GM12874 (cell line): ENCODE results near the gene SNX21.

Experiments
- CTCF ChIP-seq: IDR thresholded peaks from 2 replicates; pipeline ENCODE4 v1.5.1; 2011; ENCODE audit warnings: low read depth, mild to moderate bottlenecking, control low read depth, low read length, moderate library complexity; ENCODE audit not compliant: insufficient read depth

The SNX21 gene

GRCh38 chr20:45833030-45833882 is at the start of gene SNX21:
TSS of gene SNX21 (plus strand) at chr20:45833799. CDS start at chr20:45833920, 121 bp downstream.
- no peak for TF ChIP-seq CTCF

DNA sequence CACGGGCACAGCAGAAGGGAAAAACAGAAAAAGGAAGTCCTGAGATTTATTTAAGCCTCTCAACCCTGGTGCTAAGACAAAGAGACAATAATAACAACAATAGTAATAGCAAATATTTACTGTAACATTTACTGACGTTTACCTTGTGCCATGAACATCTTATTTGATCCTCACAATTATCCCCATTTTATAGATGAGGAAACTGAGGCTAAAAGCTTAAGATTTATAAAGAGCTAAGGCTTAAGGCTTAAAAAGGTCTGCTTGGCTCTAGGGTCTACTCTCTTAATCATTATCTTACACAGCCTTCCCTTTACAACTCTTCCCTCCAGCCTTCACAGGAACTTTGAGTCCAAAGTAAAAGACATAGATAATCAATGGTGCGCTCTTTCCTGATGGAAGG is 45.2 kb upstream of the SNX21 start:
- no peak for TF ChIP-seq CTCF

GRCh38 chr20:45792317-45793118 is 41.1 kb upstream of the SNX21 start:
- no peak for TF ChIP-seq CTCF

DNA sequence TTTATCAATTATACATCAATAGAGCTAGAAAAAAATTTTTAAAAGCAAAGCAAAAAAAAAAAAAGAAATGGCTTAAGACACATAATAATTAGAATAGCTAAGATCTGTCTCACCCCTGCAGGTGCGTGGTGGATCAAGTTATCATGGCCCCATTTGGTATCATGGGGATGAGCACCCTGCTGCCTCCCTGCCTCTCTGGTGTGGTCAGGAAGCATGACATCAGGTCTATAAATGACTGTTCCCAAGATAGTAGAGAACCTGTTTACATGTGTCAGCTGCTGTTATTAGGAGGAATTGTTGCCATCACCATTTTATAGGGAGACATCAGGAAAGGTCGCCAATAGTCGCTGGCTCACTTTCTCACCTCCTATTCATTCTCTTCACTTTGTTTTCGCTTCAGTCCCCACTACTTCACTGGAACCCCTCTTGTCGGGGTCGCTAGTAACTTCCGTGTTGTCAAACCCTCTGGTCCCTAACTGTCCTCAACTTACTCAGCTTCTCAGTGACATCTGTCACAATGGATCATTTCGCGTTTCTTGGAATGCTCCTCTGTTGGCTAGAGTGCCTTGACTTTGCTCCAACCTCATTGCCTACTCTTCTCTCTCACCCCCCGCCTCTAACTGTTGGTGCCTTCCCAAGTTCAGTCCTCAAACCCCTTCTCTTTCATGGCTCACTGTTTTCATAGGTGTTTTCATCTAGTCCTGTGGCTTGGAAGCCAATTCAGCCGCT is 37.1 kb upstream of the SNX21 start:
- TF ChIP-seq CTCF, result no peak

- peak; percentile 82 for TF ChIP-seq CTCF
Observed at GRCh38 chr20:45798935-45799642, 34.5 kb upstream of the SNX21 start.

GRCh38 chr20:45801851-45802250 is 31.7 kb upstream of the SNX21 start:
- TF ChIP-seq CTCF, result no peak
